GM19328 (cell line): ENCODE measurements around the gene KTI12.
"Not testable (repeated sequence)": the region's sequence is repeated elsewhere in the genome, so short reads cannot be mapped to it uniquely, and the experiment has no call there.

Experiments used
- ATAC-seq: cut with Tn5 transposase; IDR thresholded peaks from one replicate; pipeline ENCODE4 v1.9.1; 2021; ENCODE audit warnings: mild to moderate bottlenecking, moderate library complexity; ENCODE audit not compliant: unreplicated experiment

The KTI12 gene, protein sequence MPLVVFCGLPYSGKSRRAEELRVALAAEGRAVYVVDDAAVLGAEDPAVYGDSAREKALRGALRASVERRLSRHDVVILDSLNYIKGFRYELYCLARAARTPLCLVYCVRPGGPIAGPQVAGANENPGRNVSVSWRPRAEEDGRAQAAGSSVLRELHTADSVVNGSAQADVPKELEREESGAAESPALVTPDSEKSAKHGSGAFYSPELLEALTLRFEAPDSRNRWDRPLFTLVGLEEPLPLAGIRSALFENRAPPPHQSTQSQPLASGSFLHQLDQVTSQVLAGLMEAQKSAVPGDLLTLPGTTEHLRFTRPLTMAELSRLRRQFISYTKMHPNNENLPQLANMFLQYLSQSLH

DNA sequence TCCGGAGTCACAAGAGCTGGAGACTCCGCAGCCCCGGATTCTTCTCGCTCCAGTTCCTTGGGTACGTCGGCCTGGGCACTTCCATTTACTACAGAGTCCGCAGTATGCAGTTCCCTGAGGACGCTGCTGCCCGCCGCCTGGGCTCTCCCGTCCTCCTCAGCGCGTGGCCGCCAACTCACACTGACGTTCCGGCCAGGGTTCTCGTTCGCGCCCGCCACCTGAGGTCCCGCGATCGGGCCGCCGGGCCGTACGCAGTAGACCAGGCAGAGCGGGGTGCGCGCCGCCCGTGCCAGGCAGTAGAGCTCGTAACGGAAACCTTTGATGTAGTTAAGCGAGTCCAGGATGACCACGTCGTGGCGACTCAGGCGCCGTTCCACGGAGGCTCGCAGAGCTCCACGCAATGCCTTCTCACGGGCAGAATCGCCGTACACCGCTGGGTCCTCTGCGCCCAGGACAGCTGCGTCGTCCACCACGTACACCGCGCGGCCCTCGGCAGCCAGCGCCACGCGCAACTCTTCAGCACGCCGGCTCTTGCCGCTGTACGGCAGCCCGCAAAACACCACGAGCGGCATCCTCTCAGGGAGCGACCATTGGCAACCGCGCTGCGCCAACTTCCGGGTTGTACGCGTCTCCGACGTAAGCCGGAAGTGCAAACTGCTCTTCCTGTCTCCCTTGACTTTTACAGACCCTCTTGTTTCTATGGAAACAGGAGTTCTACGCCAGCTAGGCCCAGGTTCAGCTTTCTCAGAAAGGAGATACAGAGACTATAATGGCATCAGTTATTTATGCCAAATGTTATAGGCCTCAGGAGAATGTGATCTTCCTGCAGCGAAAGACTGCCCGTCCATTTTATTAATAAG is at the start of gene KTI12:
KTI12 (minus strand) TSS at position 621 of the 860 bp plus-strand sequence; CDS start at position 572, 49 bp downstream.
- ATAC-seq = peak; percentile 81

DNA sequence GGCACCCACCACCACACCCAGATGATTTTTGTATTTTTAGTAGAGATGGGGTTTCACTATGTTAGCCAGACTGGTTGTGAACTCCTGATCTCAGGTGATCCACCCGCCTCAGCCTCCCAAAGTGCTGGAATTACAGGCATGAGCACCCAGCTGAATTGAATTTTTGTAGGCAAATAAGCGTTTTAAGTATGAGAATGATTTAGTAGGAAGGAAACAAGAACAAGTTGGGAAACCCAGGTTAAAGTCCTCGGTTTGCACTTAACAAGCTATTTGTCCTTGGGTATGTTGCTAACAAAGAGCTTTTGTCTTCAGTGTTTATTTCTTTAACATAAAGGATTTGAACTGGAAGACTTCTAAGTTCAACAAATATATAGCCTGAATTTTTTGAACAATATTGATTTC is 46.4 kb upstream of the KTI12 start:
- ATAC-seq = no peak

DNA sequence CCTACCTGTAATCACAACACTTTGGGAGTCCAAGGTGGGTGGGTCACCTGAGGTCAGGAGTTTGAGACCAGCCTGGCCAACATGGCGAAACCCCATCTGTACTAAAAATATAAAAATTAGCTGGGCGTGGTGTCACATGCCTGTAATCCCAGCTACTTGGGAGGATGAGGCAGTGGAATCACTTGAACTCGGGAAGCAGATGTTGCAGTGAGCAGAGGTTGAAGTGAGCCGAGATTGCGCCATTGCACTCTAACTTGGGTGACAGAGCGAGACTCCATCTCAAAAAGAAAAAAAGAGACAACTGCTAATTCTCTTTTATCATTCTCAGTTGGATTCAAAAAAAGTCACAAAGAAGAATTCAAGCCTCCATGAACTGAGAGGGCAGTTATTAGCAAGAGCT is 43.7 kb upstream of the KTI12 start:
- ATAC-seq = not testable (repeated sequence)

DNA sequence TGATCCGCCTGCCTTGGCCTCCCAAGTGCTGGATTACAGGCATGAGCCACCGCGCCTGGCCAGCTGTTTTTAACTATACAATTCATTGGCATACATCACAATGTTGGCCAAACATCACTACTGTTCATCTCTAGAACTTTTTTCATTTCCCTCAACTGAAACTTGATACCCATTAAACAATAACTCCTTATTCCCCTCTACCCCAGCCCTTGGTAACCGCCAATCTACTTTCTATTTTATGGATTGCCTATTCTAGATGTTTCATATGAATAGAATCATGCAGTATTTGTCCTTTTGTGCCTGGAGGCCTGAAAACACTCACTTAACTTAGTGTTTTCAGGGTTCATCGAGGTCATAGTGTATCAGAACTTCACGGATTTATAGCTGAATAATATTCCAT is 38.7 kb upstream of the KTI12 start:
- ATAC-seq = no peak

DNA sequence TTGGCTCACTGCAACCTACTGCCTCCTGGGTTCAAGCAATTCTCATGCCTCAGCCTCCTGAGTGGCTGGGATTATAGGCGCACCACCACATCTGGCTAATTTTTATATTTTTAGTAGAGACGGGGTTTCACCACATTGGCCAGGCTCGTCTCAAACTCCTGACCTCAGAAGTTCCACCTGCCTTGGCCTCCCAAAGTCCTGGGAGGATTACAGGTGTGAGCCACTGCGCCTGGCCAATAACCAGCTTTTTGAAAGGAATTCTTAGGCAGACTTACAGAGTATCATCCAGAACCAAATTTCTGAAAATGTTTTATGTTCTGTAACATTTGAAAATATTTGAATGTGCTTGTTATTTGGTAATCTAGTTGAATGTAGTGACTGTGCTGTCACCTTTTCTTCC is 37.1 kb upstream of the KTI12 start:
- no peak for ATAC-seq

DNA sequence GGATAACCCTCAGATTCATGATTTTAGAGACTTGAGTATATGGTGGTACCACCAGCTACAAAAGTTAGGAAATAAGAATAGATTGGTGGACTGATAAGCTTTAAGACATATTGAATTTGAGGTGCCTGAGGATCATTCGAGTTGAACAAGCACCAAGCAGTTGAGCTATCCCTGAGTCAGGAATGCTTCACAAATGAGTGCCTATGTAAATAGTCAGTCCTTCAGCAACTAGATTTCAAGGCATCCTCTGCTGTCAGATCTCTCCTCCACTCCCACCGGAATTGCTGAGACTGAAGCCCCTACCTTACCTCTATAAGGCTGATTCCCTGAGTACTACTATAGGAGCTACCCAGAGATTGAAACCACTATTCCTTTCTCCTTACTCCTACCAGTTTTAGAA is 29.6 kb upstream of the KTI12 start:
- no peak for ATAC-seq

DNA sequence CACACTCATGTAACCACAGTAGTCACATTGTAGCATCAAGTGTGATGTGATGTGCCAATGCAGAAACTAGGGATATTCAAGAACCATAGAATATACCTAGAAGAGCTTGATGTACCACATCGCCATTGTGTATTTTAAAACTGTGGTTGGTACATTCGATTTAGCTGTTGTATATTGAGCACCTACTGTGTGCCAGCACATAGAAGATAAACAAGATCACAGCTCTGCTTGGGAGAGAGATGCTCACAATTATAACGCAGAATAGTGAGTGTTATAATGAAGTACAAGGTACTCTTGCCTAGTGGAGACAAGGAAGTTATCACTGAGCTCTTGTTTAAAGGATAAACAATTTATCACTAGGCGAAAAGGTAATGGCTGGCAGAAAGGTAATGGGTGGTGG is 27.2 kb upstream of the KTI12 start:
- no peak for ATAC-seq

DNA sequence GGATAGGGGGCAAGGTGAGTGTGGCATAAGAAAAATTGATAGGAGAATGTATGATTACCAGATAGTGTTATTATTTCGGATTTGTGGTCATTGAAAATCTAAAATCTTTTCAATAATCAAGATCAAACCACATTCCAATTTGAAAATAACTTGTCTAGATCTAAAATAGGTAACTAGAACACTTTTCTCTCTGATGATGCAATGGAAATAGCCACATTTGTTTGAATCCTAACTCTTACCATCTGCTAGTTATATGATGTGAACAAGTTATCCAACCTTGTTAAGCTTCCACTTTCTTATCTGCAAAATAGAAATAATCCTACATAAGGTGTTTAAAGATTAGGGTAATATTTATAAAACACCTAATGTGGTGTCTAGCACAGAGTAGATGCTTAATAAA is 26.3 kb upstream of the KTI12 start:
- no peak for ATAC-seq

DNA sequence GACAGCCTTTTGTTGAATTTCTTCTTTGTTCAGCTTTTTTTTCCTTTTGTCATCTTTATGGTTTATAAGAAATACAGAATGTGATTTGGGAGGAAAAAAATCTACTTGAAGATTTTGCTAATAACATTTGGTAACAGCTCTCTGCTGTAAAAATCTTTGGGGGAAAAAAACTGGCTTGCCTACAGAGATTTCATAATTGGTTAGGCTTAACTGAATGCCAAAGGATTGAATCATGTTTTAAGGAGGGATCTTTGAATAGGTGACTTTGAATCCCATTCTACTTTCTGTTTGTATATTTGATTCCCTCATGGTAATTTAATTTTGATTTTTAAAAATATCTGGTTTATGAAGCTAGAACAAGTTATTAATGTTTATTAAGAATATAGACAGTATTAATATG is 25.7 kb upstream of the KTI12 start:
- no peak for ATAC-seq

DNA sequence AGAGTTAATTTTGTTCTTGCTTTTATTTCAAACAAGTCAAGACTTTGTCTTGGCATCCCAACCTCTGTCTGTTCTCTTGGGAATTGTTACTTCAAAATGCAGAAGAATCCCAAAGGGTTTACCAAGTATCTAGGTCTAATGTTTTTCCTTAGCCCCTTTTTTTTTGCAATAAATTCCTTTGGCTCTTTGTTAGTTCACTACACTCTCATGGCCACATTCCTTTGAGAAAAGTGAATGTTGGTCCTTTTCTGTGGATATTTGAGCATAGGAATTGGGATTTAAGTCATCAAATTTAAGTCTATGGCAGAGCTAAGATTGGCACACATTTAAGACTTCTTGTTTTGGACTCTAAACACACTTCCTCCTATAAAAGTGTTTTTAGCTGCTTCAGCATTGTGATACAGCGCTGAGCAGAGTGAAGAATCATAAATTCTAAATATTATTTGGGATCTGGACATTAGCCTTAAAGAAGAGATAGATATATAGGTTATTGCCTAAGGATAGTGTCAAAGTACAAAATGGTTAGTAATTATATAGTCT is 24.3 kb upstream of the KTI12 start:
- no peak for ATAC-seq

DNA sequence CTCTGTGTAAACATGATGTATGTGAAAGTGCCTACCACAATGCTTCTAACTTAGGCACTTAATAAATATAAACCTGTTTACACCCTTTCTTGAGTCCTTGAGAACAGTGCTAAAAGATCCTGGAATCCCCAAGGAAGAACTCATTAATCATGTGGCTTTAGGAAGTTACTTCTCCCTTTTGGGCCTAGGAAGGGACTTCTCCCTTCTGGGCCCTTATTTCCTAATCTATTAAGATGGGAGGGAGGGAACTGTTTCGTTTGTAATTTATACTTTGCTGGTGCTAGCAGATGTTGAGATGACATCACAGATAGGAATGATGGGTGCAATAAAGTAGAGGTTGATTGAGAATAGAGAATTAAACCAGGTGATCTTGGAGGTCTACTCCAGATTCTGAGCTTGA is 23.6 kb upstream of the KTI12 start:
- ATAC-seq = no peak

DNA sequence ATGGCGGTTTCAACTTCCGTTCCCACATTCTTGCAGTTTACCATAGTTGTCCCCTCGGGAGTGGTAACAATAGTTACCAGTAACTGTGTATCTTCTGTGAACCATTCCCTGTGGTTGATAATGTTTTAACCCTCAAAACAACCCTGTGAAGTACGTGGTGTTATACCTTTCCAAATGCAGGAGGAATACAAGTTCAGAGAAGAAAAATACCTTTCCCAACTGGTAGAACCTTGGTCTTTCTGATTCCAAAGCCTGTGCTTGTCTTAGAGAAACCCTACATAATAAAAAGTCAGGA is 23.3 kb upstream of the KTI12 start:
- no peak for ATAC-seq

DNA sequence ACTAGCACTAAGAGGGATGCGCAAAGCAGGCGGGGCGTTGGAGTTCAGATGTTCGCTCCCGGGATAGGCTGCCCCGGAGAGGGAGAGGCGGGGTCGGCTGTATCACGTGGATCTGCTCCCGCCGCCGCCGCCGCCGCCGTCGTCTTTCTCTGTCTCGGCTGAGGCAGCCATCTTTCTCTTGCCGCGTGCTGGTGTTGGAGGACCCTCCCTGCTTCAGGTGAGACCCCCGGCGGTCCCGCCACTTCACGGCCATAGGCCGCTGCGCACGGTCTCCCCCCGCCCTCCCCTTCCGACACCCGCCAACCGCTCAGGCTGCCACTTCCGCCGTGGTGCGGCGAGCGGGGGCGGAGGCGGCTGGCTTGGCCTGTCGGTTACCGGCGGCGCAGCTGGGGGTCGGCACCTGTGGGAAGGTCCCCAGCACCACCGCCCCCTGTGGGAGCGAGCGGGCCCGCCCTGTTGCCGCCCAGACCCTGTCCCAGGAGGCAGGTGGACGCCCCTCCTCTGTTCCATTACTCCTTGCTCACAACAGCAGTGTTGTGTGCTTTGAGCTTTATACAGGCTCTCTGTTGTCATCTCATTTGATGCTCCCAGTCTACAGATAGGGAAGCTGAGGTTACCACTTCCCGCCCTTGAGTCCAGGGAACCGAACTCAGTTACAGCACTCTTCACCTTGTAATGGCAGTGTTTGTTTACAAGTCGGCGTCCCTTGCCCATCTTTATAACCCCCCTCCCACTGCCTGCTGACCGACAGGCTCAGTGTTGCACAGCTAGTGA is 22.7 kb upstream of the KTI12 start, which contains the start of gene BTF3L4:
BTF3L4 (plus strand) TSS at position 133 of the 774 bp plus-strand sequence. CDS start 3,553 bp downstream, outside the sequence.
- peak; percentile 79 for ATAC-seq

DNA sequence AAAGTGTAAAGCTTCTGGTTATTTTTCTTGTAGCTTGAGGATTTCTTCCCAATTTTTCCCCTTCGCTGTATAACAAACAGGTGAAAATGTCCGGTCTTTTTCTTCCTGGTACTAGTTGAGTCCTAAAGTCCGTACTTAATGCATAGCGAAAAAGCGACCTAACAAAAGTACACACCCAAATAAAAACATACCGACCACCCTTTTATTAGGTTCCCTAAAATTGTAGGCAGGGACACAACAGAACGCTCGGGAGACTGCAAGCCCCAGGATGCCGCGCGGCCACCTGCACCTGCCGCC is 22.2 kb upstream of the KTI12 start:
- ATAC-seq = no peak

DNA sequence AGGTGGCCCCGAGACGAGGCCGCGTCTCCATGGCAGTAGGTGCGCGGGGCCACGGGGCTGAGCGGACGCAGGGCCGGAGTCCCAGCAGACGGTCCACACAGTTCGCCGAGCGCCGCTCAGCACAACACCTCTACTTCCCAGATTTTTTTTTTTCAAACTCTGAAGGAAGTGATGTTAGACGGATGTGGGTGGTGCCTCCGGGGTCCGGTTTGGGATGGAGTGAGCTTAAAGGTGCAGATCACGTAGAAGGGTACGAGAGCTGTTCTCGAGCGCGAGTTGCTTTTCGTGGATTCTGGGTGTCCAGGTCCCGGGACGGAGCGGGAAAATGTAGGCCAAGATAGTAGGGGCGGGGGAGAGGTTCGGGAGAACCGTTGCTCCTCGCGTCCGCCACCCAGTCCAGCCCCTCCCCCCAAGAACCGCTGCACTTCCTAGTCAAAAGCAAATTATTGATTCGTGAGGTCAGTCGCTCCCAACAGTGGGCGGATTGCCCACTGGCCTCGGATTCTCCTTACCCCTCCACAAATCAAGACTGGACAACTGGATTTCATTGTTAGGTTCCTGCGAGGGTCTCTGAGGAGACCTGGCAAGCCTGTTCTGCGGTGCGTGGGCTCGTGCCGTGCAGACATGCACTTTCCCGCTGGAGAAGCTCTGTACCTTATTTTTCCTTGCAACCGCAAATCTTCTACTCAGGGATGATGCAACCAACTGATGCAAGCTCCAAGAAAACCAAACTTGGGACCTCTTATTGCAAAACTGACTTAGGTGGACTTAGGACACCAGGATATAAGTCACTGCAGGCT is 21.7 kb upstream of the KTI12 start, which contains the start of gene TXNDC12:
TXNDC12 (minus strand) TSS at position 126 of the 800 bp plus-strand sequence; CDS start at position 31, 95 bp downstream.
- peak; percentile 35 for ATAC-seq

DNA sequence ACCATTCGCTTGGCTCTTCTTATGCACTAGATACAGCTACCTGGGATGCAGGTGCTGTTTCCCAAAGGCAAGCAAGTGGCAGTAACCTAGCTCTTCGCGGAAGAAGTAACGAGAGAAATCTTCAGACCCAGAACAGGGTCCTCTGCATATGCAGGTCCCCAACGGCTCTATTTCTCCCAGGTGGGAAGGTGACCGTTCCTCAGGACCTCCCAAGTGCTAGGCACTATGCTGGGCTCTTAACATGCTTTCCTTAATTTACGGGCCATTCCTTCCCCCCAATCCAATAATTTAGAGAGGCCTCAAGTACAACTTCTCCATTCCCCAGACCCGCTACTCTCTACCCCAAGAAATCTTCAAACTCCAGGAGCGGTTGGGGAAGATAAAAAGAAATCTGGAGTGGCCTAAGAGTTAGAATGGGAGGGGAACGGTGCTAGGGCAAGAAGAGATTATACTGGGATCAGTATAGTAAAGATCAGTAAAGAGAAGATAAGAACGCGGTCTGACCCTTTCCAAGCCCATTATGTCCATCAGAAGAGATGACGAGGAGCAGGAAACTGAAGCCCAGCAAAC is 21.0 kb upstream of the KTI12 start:
- ATAC-seq = no peak

DNA sequence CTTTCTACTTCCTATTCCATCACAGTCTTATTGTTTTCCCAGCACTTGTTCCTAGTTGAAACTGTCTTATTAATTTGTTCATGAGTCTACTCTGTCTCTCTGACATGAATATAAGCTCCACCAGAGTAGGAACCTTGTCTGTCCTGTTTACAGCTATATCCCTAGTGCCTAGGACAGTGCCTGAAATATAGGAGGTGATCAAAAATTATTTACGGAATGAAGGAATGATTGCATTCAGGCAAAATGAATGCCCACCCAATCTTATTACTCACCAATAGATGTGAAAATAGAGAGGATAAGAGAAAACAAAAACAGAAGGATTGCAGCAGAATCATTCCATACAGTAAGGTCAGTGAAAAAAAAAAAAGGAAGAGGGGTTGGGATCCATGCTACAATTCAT is 20.3 kb upstream of the KTI12 start:
- no peak for ATAC-seq

DNA sequence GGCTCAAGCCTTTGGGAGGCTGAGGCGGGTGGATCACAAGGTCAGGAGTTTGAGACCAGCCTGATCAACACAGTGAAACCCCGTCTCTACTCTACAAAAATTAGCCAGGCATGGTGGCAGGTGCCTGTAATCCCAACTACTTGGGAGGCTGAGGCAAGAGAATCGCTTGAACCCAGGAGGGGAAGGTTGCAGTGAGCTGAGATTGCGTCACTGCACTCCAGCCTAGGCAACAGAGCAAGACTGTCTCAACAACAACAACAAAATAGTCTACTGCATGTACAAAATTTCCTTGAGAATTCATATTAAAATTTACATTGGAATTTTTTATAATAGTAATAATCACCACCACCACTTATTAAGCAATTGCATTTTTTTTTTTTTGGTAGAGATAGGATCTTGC is 15.7 kb upstream of the KTI12 start:
- not testable (repeated sequence) for ATAC-seq

DNA sequence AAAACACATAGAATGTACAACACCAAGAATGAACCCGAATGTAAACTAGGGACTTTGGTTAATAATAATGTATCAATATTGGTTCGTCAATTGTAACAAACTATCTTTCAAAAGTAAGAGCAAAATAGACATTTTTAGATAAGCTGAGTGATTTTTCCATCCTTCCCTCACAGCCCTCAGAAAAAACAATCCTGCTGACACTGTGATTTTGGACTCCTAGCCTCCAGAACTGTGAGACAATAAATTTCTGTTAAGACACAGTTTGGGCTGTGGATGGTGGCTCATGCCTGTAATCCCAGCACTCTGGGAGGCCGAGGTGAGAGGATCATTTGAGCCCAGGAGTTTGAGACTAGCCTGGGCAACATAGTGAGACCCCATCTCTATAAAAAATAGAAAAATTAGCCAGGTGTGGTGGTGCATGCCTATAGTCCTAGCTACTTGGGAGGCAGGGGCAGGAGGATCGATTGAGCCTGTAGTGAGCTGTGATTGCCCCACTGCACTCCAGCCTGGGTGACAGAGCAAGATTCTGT is 12.1 kb upstream of the KTI12 start:
- not testable (repeated sequence) for ATAC-seq

DNA sequence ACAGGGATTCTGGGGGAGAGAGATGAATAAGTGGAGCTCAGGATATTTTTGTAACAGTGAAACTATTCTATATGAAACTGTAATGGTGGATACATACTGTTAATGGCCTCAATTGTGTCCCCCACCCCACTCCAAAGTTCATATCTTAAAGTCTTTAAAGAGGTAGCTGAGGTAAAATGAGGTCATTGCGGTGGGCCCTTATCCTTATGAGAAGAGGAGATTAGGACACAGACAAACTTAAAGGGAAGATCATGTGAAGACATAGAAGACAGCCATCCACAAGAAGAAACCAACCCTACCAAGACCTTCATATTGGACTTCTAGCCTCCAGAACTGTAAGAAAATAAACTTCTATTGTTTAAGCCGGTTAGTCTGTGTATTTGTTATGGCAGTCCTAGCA is 11.6 kb upstream of the KTI12 start:
- no peak for ATAC-seq
